ENCODE results near the gene SYT11.

DNA sequence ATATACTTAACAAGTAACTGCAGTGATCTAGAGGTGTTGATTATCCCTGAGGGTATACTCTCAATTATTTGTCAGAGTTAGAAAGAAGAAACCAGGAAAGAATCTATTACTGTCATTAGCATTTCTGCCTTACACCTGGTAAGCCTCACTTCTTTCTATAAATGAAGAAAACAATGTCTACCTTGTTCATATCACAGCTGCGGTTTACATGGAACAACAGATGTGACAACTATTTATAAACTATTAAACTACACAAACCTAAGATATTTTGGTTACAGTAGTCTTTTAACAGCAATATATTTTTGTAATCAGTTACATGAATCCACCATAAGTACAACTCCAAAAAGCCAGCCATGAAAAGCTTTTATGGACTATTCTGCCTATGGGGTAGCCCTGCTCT lies 43.0 kb upstream of the SYT11 start:
- TF ChIP-seq, protein P1, sequence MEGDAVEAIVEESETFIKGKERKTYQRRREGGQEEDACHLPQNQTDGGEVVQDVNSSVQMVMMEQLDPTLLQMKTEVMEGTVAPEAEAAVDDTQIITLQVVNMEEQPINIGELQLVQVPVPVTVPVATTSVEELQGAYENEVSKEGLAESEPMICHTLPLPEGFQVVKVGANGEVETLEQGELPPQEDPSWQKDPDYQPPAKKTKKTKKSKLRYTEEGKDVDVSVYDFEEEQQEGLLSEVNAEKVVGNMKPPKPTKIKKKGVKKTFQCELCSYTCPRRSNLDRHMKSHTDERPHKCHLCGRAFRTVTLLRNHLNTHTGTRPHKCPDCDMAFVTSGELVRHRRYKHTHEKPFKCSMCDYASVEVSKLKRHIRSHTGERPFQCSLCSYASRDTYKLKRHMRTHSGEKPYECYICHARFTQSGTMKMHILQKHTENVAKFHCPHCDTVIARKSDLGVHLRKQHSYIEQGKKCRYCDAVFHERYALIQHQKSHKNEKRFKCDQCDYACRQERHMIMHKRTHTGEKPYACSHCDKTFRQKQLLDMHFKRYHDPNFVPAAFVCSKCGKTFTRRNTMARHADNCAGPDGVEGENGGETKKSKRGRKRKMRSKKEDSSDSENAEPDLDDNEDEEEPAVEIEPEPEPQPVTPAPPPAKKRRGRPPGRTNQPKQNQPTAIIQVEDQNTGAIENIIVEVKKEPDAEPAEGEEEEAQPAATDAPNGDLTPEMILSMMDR (IDR thresholded peaks at IDR 0.05), result no peak
- TF ChIP-seq POLR2A (IDR thresholded peaks at IDR 0.05), result no peak
